NCI-H526 (cell line): Measurements from ENCODE around the gene SUCLG1.
"Not testable (repeated sequence)": the region's sequence is repeated elsewhere in the genome, so short reads cannot be mapped to it uniquely, and the experiment has no call there.

Experiments used
- DNase-seq, 2 experiments: peaks; one replicate each; lab custom pipeline; 2025; lab: John Stamatoyannopoulos, UW

The SUCLG1 gene

GRCh38 chr2:84459018-84459943 lies at the start of gene SUCLG1:
SUCLG1 (minus strand) TSS chr2:84459280; CDS start chr2:84459269, 11 bp downstream.
- DNase-seq: peak; percentile 84 to 91

- DNase-seq: no peak
Measured at GRCh38 chr2:84498150-84498799, 39.2 kb upstream of the SUCLG1 start.

GRCh38 chr2:84497285-84497684 lies 38.2 kb upstream of the SUCLG1 start:
- DNase-seq: no peak

DNA sequence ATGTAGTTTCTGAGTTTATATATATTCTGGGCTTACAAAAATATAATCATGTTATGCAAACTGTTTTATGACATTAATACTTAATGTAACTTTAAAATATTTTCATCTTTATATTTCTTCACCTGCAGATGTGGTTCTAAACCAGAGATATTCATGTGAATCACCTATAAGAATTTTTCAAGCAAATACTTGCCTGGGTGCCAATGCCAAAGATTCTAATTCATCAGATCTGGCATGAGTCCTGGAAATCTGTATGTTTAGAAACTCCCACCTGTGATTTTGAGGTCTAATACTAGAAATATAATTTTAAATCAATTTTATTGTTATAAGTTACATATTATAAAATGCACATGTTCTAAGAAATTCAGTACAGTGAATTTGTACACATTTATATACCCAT lies 37.3 kb upstream of the SUCLG1 start:
- DNase-seq: no peak

DNA sequence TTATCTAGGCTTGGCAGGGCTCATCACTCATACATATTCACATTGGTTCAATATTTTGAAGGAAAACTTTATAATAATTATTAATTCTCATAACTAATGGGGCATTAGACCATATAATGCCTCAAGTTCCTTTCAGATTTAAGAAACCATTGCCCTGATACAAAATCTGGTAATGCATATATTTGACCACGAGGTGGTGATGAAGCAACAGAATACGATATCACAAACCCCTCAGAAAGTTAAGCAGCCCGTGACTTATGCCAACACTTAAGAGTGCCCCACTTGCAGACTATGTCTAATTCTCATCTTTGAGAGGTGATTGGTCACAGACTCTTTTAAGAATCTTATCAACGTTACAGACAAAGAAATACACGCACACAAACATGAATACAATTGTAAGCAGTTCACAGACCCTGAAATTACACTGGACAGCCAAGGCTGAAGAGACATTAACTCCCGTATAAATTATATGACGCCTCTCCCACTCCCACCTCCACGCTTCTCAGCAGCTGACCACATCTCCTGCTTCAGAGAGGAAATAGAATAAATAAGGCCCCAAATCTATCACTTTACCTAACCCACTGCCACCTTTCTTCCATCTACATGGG lies 36.6 kb upstream of the SUCLG1 start:
- DNase-seq: peak; percentile 27 to 64

DNA sequence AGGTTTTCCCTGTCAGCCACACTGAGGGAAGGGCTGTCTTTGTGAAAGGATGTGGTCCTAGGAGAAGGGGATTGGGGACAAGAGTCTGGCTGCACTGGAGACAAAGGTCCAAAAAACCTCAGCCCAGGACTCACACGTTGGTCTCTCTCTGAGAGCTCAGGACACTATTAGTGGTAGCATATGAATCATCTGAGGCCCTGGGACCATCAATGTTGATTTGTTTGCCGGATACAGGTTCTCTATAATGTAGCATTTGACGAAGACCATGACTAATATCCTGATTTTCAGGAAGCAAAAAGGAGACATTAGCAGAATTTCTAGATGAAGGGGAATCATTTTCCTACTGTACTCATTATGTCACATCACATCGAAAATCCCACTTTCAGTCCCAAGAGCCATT lies 35.0 kb upstream of the SUCLG1 start:
- no peak for DNase-seq

DNA sequence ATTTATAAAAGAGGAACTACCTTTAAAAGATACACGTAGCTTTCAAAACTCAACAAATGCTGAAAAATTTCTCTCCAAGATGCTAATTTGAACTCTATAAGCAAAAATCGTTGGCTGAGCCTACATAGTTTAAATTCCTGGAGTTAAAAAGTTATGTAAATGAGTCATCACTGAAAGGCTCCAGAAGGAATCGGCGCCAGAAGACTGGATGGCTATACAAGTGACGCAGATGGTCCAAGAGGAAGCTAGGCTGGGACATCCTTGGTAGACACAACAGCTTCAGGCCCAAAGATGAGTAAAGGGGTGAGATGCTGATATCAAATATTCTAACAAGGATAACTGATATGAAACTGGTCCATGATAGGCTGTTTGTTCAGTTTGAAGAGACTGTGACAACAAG lies 34.4 kb upstream of the SUCLG1 start:
- no peak for DNase-seq

DNA sequence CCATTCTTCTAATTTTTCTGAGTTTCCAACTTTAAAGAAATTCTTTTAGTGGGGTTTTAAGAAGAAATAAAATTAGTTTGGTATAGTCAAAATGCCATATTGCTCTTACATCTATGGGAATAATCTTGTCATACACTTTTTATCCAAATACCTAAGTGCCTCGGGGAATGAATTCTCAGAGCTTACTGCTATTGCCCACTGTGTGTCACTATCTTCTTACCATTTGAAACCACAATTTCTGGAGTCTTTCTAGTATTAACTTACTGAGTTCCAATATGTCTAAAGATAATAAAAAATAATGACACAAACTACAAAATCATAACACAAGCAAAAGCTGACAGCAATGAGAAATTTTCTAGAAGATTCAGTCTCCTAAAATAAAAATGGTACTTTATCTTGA lies 33.5 kb upstream of the SUCLG1 start:
- no peak for DNase-seq

- no peak for DNase-seq
Measured at GRCh38 chr2:84491741-84492140, 32.7 kb upstream of the SUCLG1 start.

DNA sequence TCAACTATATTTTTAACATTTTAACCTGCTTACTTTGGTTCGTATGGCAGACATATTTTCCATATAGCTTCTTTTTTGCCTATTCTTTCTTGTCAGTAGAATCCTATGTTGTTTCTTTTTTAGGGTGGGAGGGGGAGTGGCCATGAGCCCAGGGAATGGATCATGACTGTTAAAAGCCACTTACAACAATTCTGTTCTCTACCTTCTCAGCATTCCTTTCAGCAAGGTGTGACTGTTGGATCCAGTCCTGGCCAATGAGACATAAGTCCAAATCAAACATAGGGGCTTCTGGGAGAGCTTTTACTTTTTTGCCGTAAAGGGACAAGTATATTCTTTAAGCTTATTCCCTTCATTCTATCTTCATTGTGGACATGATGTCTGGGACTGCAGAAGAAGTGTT lies 32.2 kb upstream of the SUCLG1 start:
- DNase-seq: no peak

DNA sequence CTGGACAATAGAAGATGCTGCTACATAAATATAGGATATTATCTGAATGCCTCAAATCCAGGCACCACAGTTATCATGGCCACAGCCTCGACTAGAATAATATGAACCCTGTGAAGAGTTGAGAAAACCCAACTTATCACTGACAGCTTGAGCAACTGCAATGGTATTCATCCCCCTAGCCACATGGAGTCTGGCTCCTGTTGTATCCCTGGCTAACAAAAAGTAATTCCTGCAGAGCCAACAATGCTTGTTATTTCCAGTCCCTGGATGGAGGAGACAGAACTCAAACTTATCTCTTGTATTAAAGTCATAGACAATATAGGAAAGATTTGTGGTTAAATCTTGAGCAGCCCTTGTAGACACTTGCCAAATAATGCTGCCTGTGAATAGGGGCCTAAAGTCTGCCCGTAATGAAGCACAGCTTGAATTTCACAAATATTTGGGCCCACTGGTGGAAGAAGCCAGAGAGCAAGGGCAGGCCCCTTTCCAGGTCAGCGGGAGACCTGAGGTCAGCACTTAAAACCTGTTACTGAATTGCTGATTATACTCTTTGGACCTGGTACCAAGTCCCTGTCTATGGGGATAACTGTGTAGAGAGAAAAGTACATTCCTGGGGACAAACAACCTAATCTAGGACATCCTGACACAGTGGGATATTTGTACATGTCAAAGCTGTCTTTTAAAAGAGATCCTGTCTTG lies 28.4 kb upstream of the SUCLG1 start:
- DNase-seq: no peak

- DNase-seq: peak in 1 of 2 experiments; percentile 20
Measured at GRCh38 chr2:84486441-84487115, 27.5 kb upstream of the SUCLG1 start.

DNA sequence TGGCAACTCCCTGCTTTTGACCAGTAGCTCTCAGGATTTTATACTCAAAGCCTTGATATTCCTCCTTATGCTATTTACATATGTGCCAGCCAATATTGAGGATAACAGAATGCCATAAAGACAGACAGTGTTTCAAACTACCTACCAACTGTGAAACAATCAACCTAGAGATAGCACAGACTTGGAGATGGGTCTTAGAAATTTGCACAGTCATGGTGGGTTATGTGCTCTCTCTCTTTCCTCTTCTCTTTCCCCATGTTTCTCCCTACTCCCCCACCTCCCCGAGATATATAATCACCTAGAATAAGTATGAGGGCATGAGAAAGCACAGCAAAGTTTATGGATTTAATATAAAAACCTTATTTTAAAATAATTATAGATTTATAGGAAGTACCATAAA lies 24.2 kb upstream of the SUCLG1 start:
- no peak for DNase-seq

DNA sequence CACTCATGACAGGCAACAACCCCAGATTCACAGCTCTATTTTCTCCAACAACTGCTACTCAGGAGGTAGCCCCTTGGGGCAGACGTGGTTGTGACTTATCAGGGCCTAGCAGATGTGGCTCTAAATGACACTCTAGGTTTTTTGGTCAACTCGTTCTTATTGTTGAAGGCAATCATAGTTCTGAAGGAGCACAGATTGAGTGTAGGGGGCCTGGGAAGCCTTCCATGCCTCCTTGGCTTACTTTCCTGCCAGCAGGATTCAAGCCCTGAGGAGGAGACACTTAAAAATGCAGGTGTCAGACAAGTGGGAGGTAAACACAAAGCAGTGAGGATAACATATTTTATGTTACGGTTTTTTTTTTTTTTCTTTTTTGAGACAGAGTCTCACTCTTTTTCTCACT lies 23.5 kb upstream of the SUCLG1 start:
- no peak for DNase-seq

DNA sequence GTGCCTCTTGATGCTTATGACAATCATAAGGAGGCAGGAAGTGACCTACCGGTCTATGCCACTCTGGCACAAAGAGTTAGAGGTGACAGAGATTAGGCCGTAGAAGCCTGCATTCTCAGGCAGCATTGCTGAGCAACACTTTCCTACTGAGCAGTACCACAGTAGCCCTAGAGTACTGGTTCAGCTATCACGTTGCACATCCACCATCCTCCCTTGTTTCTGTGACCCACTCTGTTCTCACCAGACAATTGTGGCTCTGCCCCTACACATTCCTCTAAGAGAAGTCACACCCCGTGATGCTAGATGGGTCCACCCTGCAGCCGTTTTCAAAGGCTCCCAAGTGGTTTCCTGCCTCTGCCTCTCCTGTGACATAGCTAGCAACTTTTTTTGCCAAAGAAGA lies 22.6 kb upstream of the SUCLG1 start:
- no peak for DNase-seq

GRCh38 chr2:84478867-84479266 lies 19.8 kb upstream of the SUCLG1 start:
- no peak for DNase-seq

DNA sequence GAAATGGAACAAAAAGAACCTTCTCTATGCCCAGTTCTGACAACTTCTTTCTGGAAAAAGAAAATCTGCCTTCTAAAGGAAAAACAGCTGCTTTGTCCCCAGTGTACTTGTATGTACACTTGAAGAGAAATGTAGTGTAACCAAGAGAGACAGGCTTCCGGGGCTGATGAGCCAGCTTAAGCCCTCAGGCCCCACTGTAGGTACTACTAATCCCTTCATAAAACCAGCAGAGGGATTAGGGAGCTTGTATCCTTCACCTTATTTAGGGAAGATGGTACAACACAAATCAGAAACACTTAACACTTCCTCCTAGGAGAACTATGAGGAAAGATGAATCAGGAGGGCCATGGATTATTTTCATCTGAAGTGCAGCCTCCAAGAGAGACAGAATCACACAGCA lies 18.8 kb upstream of the SUCLG1 start:
- no peak for DNase-seq

DNA sequence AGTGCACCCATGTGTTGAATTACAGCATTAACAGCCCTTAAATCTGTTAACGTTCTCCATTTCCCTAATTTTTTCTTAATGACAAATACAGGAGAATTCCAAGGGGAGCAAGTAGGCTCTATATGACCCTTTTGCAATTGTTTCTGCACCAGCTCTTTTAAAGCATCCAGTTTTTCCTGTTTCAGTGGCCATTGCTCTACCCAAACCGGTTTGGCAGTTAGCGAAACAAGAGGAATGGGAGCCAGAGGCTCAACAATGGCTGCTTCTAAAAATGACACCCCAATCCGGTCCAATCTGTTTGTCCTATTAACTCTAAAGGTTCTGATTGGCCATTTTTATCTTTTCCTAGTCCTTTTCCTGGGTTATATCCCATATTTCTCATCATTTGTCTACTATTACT lies 15.1 kb upstream of the SUCLG1 start:
- no peak for DNase-seq

GRCh38 chr2:84472856-84473565 lies 13.9 kb upstream of the SUCLG1 start:
- no peak for DNase-seq

- DNase-seq: not testable (repeated sequence)
Measured at GRCh38 chr2:84472423-84472822, 13.3 kb upstream of the SUCLG1 start.

- no peak for DNase-seq
Measured at GRCh38 chr2:84467389-84467788, 8.3 kb upstream of the SUCLG1 start.
